Raji (cell line): Measurements from ENCODE around the gene VAC14.

ENCODE experiments used
- POLR2A ChIP-seq: IDR thresholded peaks from 2 replicates; pipeline ENCODE4 v1.6.1; 2011; ENCODE audit warnings: low read depth, low read length, control low read depth; ENCODE audit not compliant: insufficient read depth

Gene VAC14

GRCh38 chr16:70800781-70801480, at the start of gene VAC14:
VAC14 (minus strand) TSS chr16:70801158; CDS start chr16:70800900, 258 bp downstream.
- TF ChIP-seq POLR2A = peak; percentile 89

- TF ChIP-seq POLR2A = no peak
Measured at GRCh38 chr16:70809392-70810060, 8.6 kb upstream of the VAC14 start.

- no peak for TF ChIP-seq POLR2A
Measured at GRCh38 chr16:70808371-70808770, 7.4 kb upstream of the VAC14 start.

GRCh38 chr16:70805787-70806186, 4.8 kb upstream of the VAC14 start:
- TF ChIP-seq POLR2A = no peak

- no peak for TF ChIP-seq POLR2A
Measured at GRCh38 chr16:70805380-70805779, 4.4 kb upstream of the VAC14 start.

GRCh38 chr16:70804734-70805169, 3.8 kb upstream of the VAC14 start:
- TF ChIP-seq POLR2A = no peak

- no peak for TF ChIP-seq POLR2A
Measured at GRCh38 chr16:70804153-70804733, 3.3 kb upstream of the VAC14 start.

GRCh38 chr16:70803319-70803718, 2.4 kb upstream of the VAC14 start:
- no peak for TF ChIP-seq POLR2A

GRCh38 chr16:70801611-70802010, 653 bp upstream of the VAC14 start:
- no peak for TF ChIP-seq POLR2A

GRCh38 chr16:70800311-70800710, 647 bp downstream of the VAC14 start:
- TF ChIP-seq POLR2A = no peak

- TF ChIP-seq POLR2A = no peak
Measured at GRCh38 chr16:70796301-70796700, 4.7 kb downstream of the VAC14 start.

- no peak for TF ChIP-seq POLR2A
Measured at GRCh38 chr16:70795296-70795912, 5.6 kb downstream of the VAC14 start.

GRCh38 chr16:70793851-70794502, 7.0 kb downstream of the VAC14 start:
- TF ChIP-seq POLR2A = no peak

GRCh38 chr16:70790815-70791214, 10.1 kb downstream of the VAC14 start:
- TF ChIP-seq POLR2A = no peak
